Duodenal mucosa (tissue), 2 donors: ENCODE measurements around the gene MANBA.
"Not testable (repeated sequence)": the region's sequence is repeated elsewhere in the genome, so short reads cannot be mapped to it uniquely, and the experiment has no call there.

ENCODE experiments used
- H3K27ac ChIP-seq: one replicate; pipeline ENCODE4 v1.7.0; 2013; ENCODE audit warnings: low read depth, low read length
- H3K27me3 ChIP-seq, 2 donors: one replicate each; pipeline ENCODE4 v1.7.0; 2013; ENCODE audit warnings: low read length in 2 of 2, control low read depth in 1 of 2; ENCODE audit not compliant: insufficient read depth in 2 of 2, control insufficient read depth in 1 of 2
- H3K36me3 ChIP-seq, 2 donors: one replicate each; pipeline ENCODE4 v1.7.0; 2013; ENCODE audit warnings: low read length in 2 of 2, control low read depth in 1 of 2; ENCODE audit not compliant: insufficient read depth in 2 of 2, control insufficient read depth in 1 of 2
- H3K4me1 ChIP-seq, 2 donors: one replicate each; pipeline ENCODE4 v1.7.0; 2013; ENCODE audit warnings: low read length in 2 of 2, control low read depth in 1 of 2; ENCODE audit not compliant: insufficient read depth in 2 of 2, control insufficient read depth in 1 of 2
- H3K4me3 ChIP-seq, 2 donors: one replicate each; pipeline ENCODE4 v1.7.0; 2013; ENCODE audit warnings: low read length in 2 of 2, low read depth in 1 of 2
- H3K9ac ChIP-seq, 2 donors: one replicate each; pipeline ENCODE4 v1.7.0; 2013; ENCODE audit warnings: low read length in 2 of 2, low read depth in 1 of 2
- H3K9me3 ChIP-seq, 2 donors: one replicate each; pipeline ENCODE4 v1.7.0; 2013; ENCODE audit warnings: low read length in 2 of 2, control low read depth in 1 of 2; ENCODE audit not compliant: control insufficient read depth in 1 of 2

MANBA gene

GRCh38 chr4:102726068-102726467 lies 34.7 kb downstream of the MANBA start:
- Histone ChIP-seq H3K9me3 (peaks cover 0 to 3% of the 10 kb centered on the region in 2 donors), H3K4me1 (no peaks in the 10 kb centered on the region), H3K36me3 (peaks cover 0 to 7% of the 10 kb centered on the region in 2 donors), H3K27me3 (no peaks in the 10 kb centered on the region), H3K9ac (no peak overlapping the region), H3K4me3 (no peak overlapping the region), H3K27ac (no peak overlapping the region)

- Histone ChIP-seq H3K4me1 (no peaks in the 10 kb centered on the region), H3K27me3 (no peaks in the 10 kb centered on the region), H3K36me3 (peaks cover 0 to 7% of the 10 kb centered on the region in 2 donors), H3K9me3 (no peaks in the 10 kb centered on the region), H3K27ac (no peak overlapping the region), H3K9ac (no peak overlapping the region), H3K4me3 (no peak overlapping the region)
Measured at GRCh38 chr4:102725229-102725628, 35.5 kb downstream of the MANBA start.

GRCh38 chr4:102723511-102723910 lies 37.3 kb downstream of the MANBA start:
- no peak overlapping the region for H3K4me3 ChIP-seq
- H3K27me3 ChIP-seq = no peaks in the 10 kb centered on the region
- H3K9me3 ChIP-seq = peaks cover 0 to 4% of the 10 kb centered on the region in 2 donors
- no peaks in the 10 kb centered on the region for H3K4me1 ChIP-seq
- no peak overlapping the region for H3K27ac ChIP-seq
- H3K9ac ChIP-seq = no peak overlapping the region
- H3K36me3 ChIP-seq = peaks cover 0 to 10% of the 10 kb centered on the region in 2 donors

GRCh38 chr4:102722740-102723139 lies 38.0 kb downstream of the MANBA start:
- Histone ChIP-seq H3K36me3 (peaks cover 0 to 10% of the 10 kb centered on the region in 2 donors), H3K4me1 (no peaks in the 10 kb centered on the region), H3K4me3 (no peak overlapping the region), H3K27me3 (no peaks in the 10 kb centered on the region), H3K27ac (no peak overlapping the region), H3K9ac (no peak overlapping the region), H3K9me3 (peaks cover 0 to 4% of the 10 kb centered on the region in 2 donors)

GRCh38 chr4:102718833-102719575 lies 41.8 kb downstream of the MANBA start:
- not testable (repeated sequence) for H3K9me3 ChIP-seq, H3K27ac ChIP-seq, H3K27me3 ChIP-seq

GRCh38 chr4:102717448-102718092 lies 43.2 kb downstream of the MANBA start:
- H3K9ac ChIP-seq = no peak overlapping the region
- no peaks in the 10 kb centered on the region for H3K4me1 ChIP-seq
- H3K27ac ChIP-seq = no peak overlapping the region
- H3K4me3 ChIP-seq = no peak overlapping the region
- peaks cover 0 to 10% of the 10 kb centered on the region in 2 donors for H3K36me3 ChIP-seq
- H3K27me3 ChIP-seq = no peaks in the 10 kb centered on the region
- H3K9me3 ChIP-seq = peaks cover 0 to 4% of the 10 kb centered on the region in 2 donors

More at GRCh38 chr4:102718833-102719575, 41.8 kb downstream of the MANBA start:
- H3K4me1 ChIP-seq, H3K9ac ChIP-seq, H3K4me3 ChIP-seq: not testable (repeated sequence)
- H3K36me3 ChIP-seq = peaks cover 0 to 10% of the 10 kb centered on the region in 2 donors

GRCh38 chr4:102715057-102715456 lies 45.7 kb downstream of the MANBA start:
- Histone ChIP-seq H3K4me3 (no peak overlapping the region), H3K9ac (no peak overlapping the region), H3K9me3 (peaks cover 0 to 4% of the 10 kb centered on the region in 2 donors), H3K36me3 (peaks cover 0 to 7% of the 10 kb centered on the region in 2 donors), H3K4me1 (no peaks in the 10 kb centered on the region), H3K27ac (no peak overlapping the region), H3K27me3 (no peaks in the 10 kb centered on the region)

GRCh38 chr4:102713774-102714173 lies 47.0 kb downstream of the MANBA start:
- not testable (repeated sequence) for H3K27me3 ChIP-seq, H3K36me3 ChIP-seq, H3K4me1 ChIP-seq, H3K9ac ChIP-seq, H3K4me3 ChIP-seq, H3K27ac ChIP-seq, H3K9me3 ChIP-seq

GRCh38 chr4:102713096-102713495 lies 47.7 kb downstream of the MANBA start:
- no peaks in the 10 kb centered on the region for H3K4me1 ChIP-seq
- no peak overlapping the region for H3K27ac ChIP-seq
- H3K9me3 ChIP-seq = no peaks in the 10 kb centered on the region
- no peak overlapping the region for H3K9ac ChIP-seq
- no peaks in the 10 kb centered on the region for H3K36me3 ChIP-seq
- no peaks in the 10 kb centered on the region for H3K27me3 ChIP-seq
- H3K4me3 ChIP-seq = no peak overlapping the region

GRCh38 chr4:102710986-102711385 lies 49.8 kb downstream of the MANBA start:
- Histone ChIP-seq H3K4me1 (no peaks in the 10 kb centered on the region), H3K9me3 (no peaks in the 10 kb centered on the region), H3K9ac (no peak overlapping the region), H3K27me3 (no peaks in the 10 kb centered on the region), H3K36me3 (peaks cover 0 to under 1% of the 10 kb centered on the region in 2 donors), H3K4me3 (no peak overlapping the region), H3K27ac (no peak overlapping the region)
